Measurements from ENCODE around the gene IFIT1B.

- TF ChIP-seq CTCF (IDR thresholded peaks at IDR 0.05; ENCODE audit: poor library complexity) (no peak), EZH2phosphoT487 (IDR thresholded peaks at IDR 0.05; ENCODE audit: low read depth, severe bottlenecking, unreplicated experiment) (no peak)
Observed at GRCh38 chr10:89392974-89393373, 15.1 kb downstream of the IFIT1B start.
